Peyer's patch (tissue), 4 donors: ENCODE measurements around the gene GJC1. TPM values are rescaled to one million over a fixed set of nuclear protein-coding genes. Genes with fewer than 3 reads are reported as not detected.
"Not testable (repeated sequence)": the region's sequence is repeated elsewhere in the genome, so short reads cannot be mapped to it uniquely, and the experiment has no call there.

Experiments used
- DNase-seq, 3 donors: peaks; one replicate each; pipeline ENCODE4 v3.0.0-alpha.2; 2017 to 2019
- H3K27ac ChIP-seq, 4 donors: fragments of 200-600 bp; sonication (generic); one replicate each; pipeline ENCODE4 v1.5.1; 2016 to 2019
- H3K27me3 ChIP-seq, 2 donors: fragments of 200-600 bp; sonication (generic); one replicate each; pipeline ENCODE4 v1.5.1; 2019
- H3K36me3 ChIP-seq, 3 donors: fragments of 200-600 bp; sonication (generic); one replicate each; pipeline ENCODE4 v1.5.1; 2016 to 2019
- H3K4me1 ChIP-seq, 4 donors: fragments of 200-600 bp; sonication (generic); one replicate each; pipeline ENCODE4 v1.5.1; 2016 to 2019
- H3K4me3 ChIP-seq, 4 donors: fragments of 200-600 bp; sonication (generic); 1 replicate in 3 of 4; 2 replicates in 1 of 4; pipeline ENCODE4 v1.5.1; 2016 to 2019; ENCODE audit warnings: mild to moderate bottlenecking in 1 of 4
- H3K9me3 ChIP-seq, 4 donors: fragments of 200-600 bp; sonication (generic); one replicate each; pipeline ENCODE4 v1.5.1; 2016 to 2019; ENCODE audit warnings: mild to moderate bottlenecking in 1 of 4
- CTCF ChIP-seq, 6 experiments: fragments of 450-650 bp in 4 of 6; fragments of 200-600 bp in 2 of 6; sonication (generic) in 1 of 6; IDR thresholded peaks; one replicate each; pipeline ENCODE4 v1.5.1; 2017 to 2019; ENCODE audit warnings: antibody characterized with exemption in 6 of 6, mild to moderate bottlenecking in 3 of 6, moderate library complexity in 1 of 6
- POLR2A ChIP-seq, 2 donors: fragments of 450-650 bp; IDR thresholded peaks; one replicate each; pipeline ENCODE4 v1.5.1; 2017; ENCODE audit warnings: antibody characterized with exemption in 2 of 2, mild to moderate bottlenecking in 2 of 2, moderate library complexity in 2 of 2
- total RNA-seq, 4 donors: library from RNA; depleted of rRNA; stranded (reverse); fragments of >200 nt; gene quantifications; one replicate each; pipeline ENCODE4 v1.1.0, GENCODE V29; 2016

Gene GJC1
- total RNA-seq, 4 donors from 2014 or later: 1.4 to 7.4 (median 2.5) TPM

- DNase-seq: no peak
- no peaks in the 10 kb centered on the region for H3K9me3 ChIP-seq
- TF ChIP-seq POLR2A (IDR thresholded peaks at IDR 0.05): no peak
- no peak for TF ChIP-seq CTCF (IDR thresholded peaks at IDR 0.05)
- H3K27ac ChIP-seq: peak overlapping the region in 1 of 4 donors; percentile 50
- no peaks in the 10 kb centered on the region for H3K4me1 ChIP-seq
- H3K4me3 ChIP-seq: no peak overlapping the region
- no peaks in the 10 kb centered on the region for H3K36me3 ChIP-seq
- no peaks in the 10 kb centered on the region for H3K27me3 ChIP-seq
Measured at GRCh38 chr17:44820631-44821212, 9.4 kb downstream of the GJC1 start.

- not testable (repeated sequence) for H3K4me1 ChIP-seq, DNase-seq, H3K36me3 ChIP-seq, H3K27ac ChIP-seq, H3K27me3 ChIP-seq, H3K9me3 ChIP-seq, H3K4me3 ChIP-seq
Measured at GRCh38 chr17:44818508-44818907, 11.6 kb downstream of the GJC1 start.

- no peak overlapping the region for H3K4me3 ChIP-seq
- no peaks in the 10 kb centered on the region for H3K4me1 ChIP-seq
- H3K9me3 ChIP-seq: no peaks in the 10 kb centered on the region
- H3K36me3 ChIP-seq: no peaks in the 10 kb centered on the region
- no peaks in the 10 kb centered on the region for H3K27me3 ChIP-seq
- peak overlapping the region in 1 of 4 donors; percentile 52 for H3K27ac ChIP-seq
- DNase-seq: no peak
- TF ChIP-seq POLR2A (IDR thresholded peaks at IDR 0.05) (no peak), CTCF (IDR thresholded peaks at IDR 0.05) (no peak)
Measured at GRCh38 chr17:44812263-44812662, 17.8 kb downstream of the GJC1 start.

GRCh38 chr17:44808656-44809388, 21.3 kb downstream of the GJC1 start:
- not testable (repeated sequence) for H3K27ac ChIP-seq, H3K9me3 ChIP-seq, H3K36me3 ChIP-seq, H3K4me3 ChIP-seq, H3K4me1 ChIP-seq, DNase-seq, H3K27me3 ChIP-seq

- Histone ChIP-seq H3K36me3 (no peaks in the 10 kb centered on the region), H3K4me3 (no peak overlapping the region), H3K27ac (no peak overlapping the region), H3K9me3 (no peaks in the 10 kb centered on the region), H3K4me1 (no peaks in the 10 kb centered on the region), H3K27me3 (no peaks in the 10 kb centered on the region)
- TF ChIP-seq POLR2A (IDR thresholded peaks at IDR 0.05) (no peak), CTCF (IDR thresholded peaks at IDR 0.05) (no peak)
- no peak for DNase-seq
Measured at GRCh38 chr17:44808156-44808555, 21.9 kb downstream of the GJC1 start.

- Histone ChIP-seq H3K36me3 (no peaks in the 10 kb centered on the region), H3K4me3 (no peak overlapping the region), H3K27me3 (no peaks in the 10 kb centered on the region), H3K27ac (no peak overlapping the region), H3K4me1 (no peaks in the 10 kb centered on the region), H3K9me3 (no peaks in the 10 kb centered on the region)
- TF ChIP-seq POLR2A (IDR thresholded peaks at IDR 0.05) (no peak), CTCF (IDR thresholded peaks at IDR 0.05) (no peak)
- DNase-seq: no peak
Measured at GRCh38 chr17:44807817-44808155, 22.3 kb downstream of the GJC1 start.
